Naive B cell (primary cell): ENCODE results near the gene ARHGEF1. TPM values are rescaled to one million over a fixed set of nuclear protein-coding genes. Genes with fewer than 3 reads are reported as not detected.
"Not testable (repeated sequence)": the region's sequence is repeated elsewhere in the genome, so short reads cannot be mapped to it uniquely, and the experiment has no call there.

Experiments used
- ATAC-seq, 2 donors: fragments of 150-1000 bp; cut with Tn5 transposase; 2 replicates each; pipeline ENCODE4 v1.10.0; 2021; ENCODE audit warnings: low read depth in 2 of 2, mild to moderate bottlenecking in 2 of 2, moderate library complexity in 2 of 2
- DNase-seq: peaks from one replicate; pipeline ENCODE4 v3.0.0; 2022
- H3K27ac Mint-ChIP-seq, 6 donors: one replicate each; pipeline ENCODE4 v1.8.0; 2020 to 2022; ENCODE audit warnings: mild to moderate bottlenecking in 6 of 6, mixed read lengths in 6 of 6, moderate library complexity in 5 of 6, inconsistent platforms in 2 of 6
- H3K27me3 Mint-ChIP-seq, 3 donors: one replicate each; pipeline ENCODE4 v1.8.0; 2021 to 2022; ENCODE audit warnings: mixed read lengths in 3 of 3, mild to moderate bottlenecking in 1 of 3
- H3K36me3 Mint-ChIP-seq, 2 donors: one replicate each; pipeline ENCODE4 v1.8.0; 2020 to 2022; ENCODE audit warnings: mixed read lengths in 2 of 2, inconsistent platforms in 1 of 2, mild to moderate bottlenecking in 1 of 2
- H3K4me1 Mint-ChIP-seq, 3 donors: one replicate each; pipeline ENCODE4 v1.8.0; 2020 to 2022; ENCODE audit warnings: mixed read lengths in 3 of 3, inconsistent platforms in 1 of 3, mild to moderate bottlenecking in 1 of 3, moderate library complexity in 1 of 3
- H3K4me3 Mint-ChIP-seq, 8 donors: one replicate each; pipeline ENCODE4 v1.8.0; 2020 to 2022; ENCODE audit warnings: mild to moderate bottlenecking in 8 of 8, mixed read lengths in 8 of 8, moderate library complexity in 8 of 8, inconsistent platforms in 2 of 8
- H3K9me3 Mint-ChIP-seq, 7 donors: one replicate each; pipeline ENCODE4 v1.8.0; 2020 to 2022; ENCODE audit warnings: mixed read lengths in 7 of 7, mild to moderate bottlenecking in 5 of 7, inconsistent platforms in 2 of 7, moderate library complexity in 1 of 7
- polyA plus RNA-seq, 6 donors: library from polyadenylated mRNA; unstranded; fragments of 300-500 nt; fragmentation: Illumina TruSeq; gene quantifications; one replicate each; pipeline ENCODE4 v1.2.3, GENCODE V29; 2021; ENCODE audit warnings: low read depth in 6 of 6

Gene ARHGEF1
- polyA plus RNA-seq, 6 donors from 2014 or later, result 110 to 220 (median 122) TPM

DNA sequence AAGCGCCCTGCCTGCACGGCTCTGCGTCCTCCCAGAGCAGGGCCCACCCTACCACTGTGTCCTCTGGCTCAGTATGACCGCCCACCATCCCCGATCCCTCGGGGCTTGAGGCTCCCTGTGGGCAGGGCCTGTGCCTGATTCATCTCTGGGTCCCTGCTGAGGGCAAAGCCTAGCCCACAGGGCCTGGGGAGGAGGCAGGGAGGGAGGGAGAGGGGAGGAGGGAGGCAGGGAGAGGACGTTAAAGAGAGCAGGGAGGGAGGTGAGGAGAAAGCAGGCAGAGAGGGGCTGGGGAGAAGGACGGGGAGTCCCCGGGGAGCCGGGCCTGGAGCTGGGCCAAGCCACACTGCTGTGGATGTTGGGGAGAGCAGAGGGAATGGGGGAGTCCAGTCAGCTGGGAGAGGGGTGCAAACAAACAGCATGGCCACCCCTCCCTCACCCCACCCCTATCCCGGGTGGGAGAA is 49.3 kb downstream of the ARHGEF1 start:
- Mint-ChIP-seq H3K4me1 (peaks cover 61 to 68% (median 62%) of the 10 kb centered on the region in 3 donors), H3K27ac (peak overlapping the region in 2 of 6 donors; percentile 28 to 92)
- ATAC-seq, result no peak

DNA sequence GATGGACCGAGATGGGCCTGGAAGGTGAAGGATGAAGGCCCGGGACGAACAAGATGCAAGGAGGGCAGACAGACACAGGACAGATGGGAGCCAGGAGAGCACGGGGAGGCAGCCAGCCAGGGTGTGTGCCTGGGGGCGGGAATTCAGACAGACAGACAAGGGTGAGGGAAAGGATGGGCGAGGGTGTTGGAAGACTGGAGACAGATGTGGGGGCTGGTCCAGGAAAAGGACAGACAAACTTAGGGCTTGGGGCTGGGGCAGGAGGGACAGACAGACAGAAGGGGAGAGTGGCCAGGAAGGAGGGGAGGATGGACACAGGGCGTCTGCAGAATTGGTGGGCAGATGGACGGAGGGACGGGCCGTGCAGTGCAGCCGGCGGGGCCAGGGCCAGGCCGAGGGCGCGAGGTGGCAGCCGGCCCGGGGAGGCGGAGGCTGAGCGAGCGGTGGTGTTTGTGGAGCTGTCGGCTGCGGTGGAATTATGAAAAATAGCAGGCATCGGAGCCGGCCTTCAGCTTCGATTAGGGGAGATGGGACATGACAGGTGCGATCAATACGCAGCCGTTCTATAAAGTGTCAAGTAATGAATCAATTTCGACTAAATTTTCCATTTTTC is 49.8 kb downstream of the ARHGEF1 start:
- H3K9me3 Mint-ChIP-seq, result no peaks in the 10 kb centered on the region
- peaks cover 66 to 73% (median 67%) of the 10 kb centered on the region in 3 donors for H3K4me1 Mint-ChIP-seq
- DNase-seq (no peak), ATAC-seq (no peak)
- peaks cover 4 to 8% (median 8%) of the 10 kb centered on the region in 3 donors for H3K27me3 Mint-ChIP-seq
- no peak overlapping the region for H3K4me3 Mint-ChIP-seq
- H3K27ac Mint-ChIP-seq, result peak overlapping the region in 4 of 6 donors; percentile 26 to 92 (median 76)
- no peaks in the 10 kb centered on the region for H3K36me3 Mint-ChIP-seq

More for the DNA sequence above, 49.3 kb downstream of the ARHGEF1 start:
- H3K4me3 Mint-ChIP-seq, result no peak overlapping the region
- H3K9me3 Mint-ChIP-seq, result no peaks in the 10 kb centered on the region
- DNase-seq, result no peak
- H3K27me3 Mint-ChIP-seq, result peaks cover 4 to 8% (median 8%) of the 10 kb centered on the region in 3 donors
- no peaks in the 10 kb centered on the region for H3K36me3 Mint-ChIP-seq

DNA sequence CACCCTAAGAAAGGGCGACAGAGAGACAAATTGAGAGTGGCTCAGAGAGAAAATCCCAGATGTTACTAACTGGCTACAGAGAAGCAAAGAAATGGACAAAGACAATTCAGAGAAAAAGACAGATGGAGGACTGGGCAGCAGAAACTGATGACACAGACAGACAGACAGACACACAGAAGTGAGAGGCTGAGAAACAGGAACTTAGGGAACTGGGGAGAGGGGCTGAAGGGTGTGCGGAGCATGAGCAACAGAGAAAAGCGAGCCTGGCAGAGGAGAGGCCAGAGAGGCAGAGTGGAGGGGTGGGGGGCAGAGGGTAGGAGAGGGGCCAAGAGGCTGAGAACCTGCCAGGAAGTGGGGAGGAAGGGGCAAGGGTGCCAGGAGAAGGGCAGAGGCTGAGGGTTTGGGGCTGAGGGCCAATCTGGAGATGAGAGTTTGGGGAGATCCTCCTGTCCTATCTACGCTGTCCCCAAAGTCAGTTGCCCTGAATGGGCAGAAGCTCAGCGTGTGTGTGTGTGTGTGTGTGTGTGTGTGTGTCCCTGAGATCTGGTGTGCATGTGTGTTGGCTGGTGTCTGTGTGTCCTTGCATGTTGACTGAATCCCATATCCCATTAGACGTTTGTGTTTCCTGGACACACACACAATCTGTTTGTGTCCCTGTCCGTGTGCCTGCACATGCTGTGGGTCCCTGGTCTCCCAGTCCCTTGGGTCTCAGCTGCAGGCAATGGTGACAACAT is 50.9 kb downstream of the ARHGEF1 start:
- Mint-ChIP-seq H3K27me3 (peaks cover 2 to 8% (median 8%) of the 10 kb centered on the region in 3 donors), H3K27ac (peak overlapping the region in 5 of 6 donors; percentile 72 to 95 (median 88)), H3K36me3 (no peaks in the 10 kb centered on the region), H3K4me1 (peaks cover 64 to 69% (median 69%) of the 10 kb centered on the region in 3 donors), H3K9me3 (no peaks in the 10 kb centered on the region), H3K4me3 (peak overlapping the region in 6 of 8 donors; percentile 10 to 78 (median 49))
- ATAC-seq (no peak), DNase-seq (no peak)

DNA sequence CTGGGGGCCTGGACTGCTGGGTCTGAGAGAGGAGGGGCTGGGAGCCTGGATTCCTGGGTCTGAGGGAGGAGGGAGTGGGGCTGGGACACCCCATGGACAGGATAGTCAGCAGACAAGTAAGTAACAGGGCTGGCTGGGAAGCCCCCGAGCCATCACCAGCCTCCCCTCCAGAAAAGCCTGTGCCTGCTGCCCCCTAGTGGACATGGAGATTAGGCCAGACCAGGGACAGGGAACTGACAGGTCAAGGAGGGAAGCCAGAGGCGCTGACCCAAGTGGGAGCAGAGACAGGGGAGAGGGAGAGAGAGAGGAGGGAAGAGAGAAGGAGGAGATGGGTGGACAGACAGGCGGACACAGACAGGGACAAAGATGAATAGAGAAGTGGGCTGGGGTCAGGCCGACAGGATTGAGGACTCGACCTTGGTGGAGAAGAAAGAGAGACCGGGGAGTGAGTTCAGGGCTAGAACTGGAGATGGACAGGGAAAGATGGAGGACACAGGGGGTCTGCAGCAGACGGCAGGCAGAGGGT is 51.9 kb downstream of the ARHGEF1 start:
- Mint-ChIP-seq H3K9me3 (no peaks in the 10 kb centered on the region), H3K36me3 (no peaks in the 10 kb centered on the region), H3K27ac (peak overlapping the region; percentile 88 to 97 (median 93)), H3K4me3 (peak overlapping the region in 7 of 8 donors; percentile 26 to 82 (median 43)), H3K27me3 (peaks cover 0 to 8% (median 8%) of the 10 kb centered on the region in 3 donors), H3K4me1 (peaks cover 57 to 63% (median 60%) of the 10 kb centered on the region in 3 donors)
- DNase-seq (peak; percentile 81), ATAC-seq (peak; percentile 80 to 83)

DNA sequence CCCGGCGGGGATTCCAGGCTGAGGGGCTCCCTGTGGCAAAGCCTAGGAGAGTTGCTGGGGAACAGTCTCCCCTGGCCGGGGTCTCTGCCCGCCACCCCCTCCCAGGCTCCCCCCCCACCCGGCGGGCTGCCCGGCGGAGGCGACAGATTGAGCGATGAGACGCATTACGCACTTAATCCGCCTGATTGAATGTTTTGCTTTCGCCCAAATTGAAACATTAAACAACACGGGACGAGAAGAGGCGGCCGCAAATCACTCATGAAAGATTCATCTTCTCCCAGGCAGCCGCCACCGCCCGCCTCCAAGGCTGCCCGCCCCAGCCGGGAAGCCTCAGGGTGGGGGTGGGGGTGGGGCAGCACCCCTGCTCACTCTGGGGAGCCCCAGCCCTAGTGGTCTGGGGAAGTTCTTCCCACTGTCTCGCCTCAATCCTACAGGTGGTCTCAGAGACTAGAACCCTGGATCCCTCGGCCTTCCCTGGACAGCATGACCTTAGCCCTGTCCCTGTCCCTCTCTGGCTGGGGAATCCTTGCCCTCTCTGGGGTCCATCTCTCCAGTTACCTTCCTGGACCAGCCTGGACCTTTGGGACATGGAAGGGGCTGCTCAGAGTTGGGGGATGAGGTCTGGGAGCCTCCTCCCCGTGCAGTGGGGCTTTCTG is 52.9 kb downstream of the ARHGEF1 start:
- no peaks in the 10 kb centered on the region for H3K9me3 Mint-ChIP-seq
- H3K4me3 Mint-ChIP-seq, result peak overlapping the region in 1 of 8 donors; percentile 42
- DNase-seq (no peak), ATAC-seq (no peak)
- peak overlapping the region in 1 of 6 donors; percentile 92 for H3K27ac Mint-ChIP-seq
- H3K36me3 Mint-ChIP-seq, result no peaks in the 10 kb centered on the region
- H3K4me1 Mint-ChIP-seq, result peaks cover 54 to 60% (median 55%) of the 10 kb centered on the region in 3 donors
- peaks cover 0 to 8% (median 8%) of the 10 kb centered on the region in 3 donors for H3K27me3 Mint-ChIP-seq

DNA sequence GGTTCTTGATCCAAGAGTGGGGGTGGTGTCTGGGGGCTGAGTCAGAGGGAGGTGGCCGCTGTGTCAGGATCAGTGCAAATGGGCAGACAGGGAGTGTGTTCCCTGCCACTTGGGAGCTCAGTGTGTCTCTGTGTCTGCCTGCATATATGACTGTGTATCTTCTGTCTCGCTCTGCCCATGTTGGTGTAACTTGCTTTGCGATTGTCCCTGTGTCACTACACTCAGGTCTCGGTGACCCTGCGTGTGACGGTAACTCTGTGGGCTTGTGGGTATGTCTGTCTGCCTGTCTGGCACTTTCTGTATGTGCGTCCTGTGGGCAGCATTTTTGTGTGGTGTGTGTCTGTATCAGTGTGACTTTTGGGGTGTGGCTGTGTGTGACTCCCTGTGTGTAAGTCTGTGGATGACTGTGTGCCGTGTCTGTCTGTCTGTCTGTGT is 53.4 kb downstream of the ARHGEF1 start:
- Mint-ChIP-seq H3K4me1 (peaks cover 53 to 59% (median 55%) of the 10 kb centered on the region in 3 donors), H3K27me3 (peaks cover 0 to 8% (median 8%) of the 10 kb centered on the region in 3 donors), H3K36me3 (no peaks in the 10 kb centered on the region), H3K9me3 (no peaks in the 10 kb centered on the region), H3K27ac (peak overlapping the region in 5 of 6 donors; percentile 61 to 92 (median 79)), H3K4me3 (peak overlapping the region in 3 of 8 donors; percentile 1 to 44 (median 39))
- ATAC-seq (no peak), DNase-seq (no peak)

DNA sequence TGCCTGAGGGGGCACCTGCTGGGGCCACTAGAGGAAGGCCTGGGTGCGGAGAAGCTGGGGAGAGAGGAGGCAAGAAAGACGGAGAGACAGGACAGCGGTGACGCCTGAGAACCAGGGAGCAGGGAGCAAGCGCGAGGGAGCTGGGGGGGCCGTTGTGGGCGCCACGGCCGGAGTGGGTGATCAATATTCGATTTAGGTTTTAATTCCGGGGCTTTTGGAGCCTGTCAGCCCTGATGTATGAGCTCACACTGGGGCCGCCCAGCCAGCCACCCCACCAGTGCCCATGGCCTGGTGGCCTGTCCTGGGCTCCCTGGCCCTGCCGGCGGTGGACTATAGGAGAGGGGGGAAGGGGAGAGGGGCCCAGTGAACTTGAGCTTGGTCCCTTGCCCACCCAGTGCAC is 54.0 kb downstream of the ARHGEF1 start:
- ATAC-seq (no peak), DNase-seq (no peak)
- H3K4me3 Mint-ChIP-seq, result peak overlapping the region in 3 of 8 donors; percentile 1 to 44 (median 32)
- H3K4me1 Mint-ChIP-seq, result peaks cover 55 to 63% (median 59%) of the 10 kb centered on the region in 3 donors
- H3K27ac Mint-ChIP-seq, result peak overlapping the region in 4 of 6 donors; percentile 61 to 92 (median 80)
- no peaks in the 10 kb centered on the region for H3K9me3 Mint-ChIP-seq
- no peaks in the 10 kb centered on the region for H3K36me3 Mint-ChIP-seq
- peaks cover 0 to 8% (median 8%) of the 10 kb centered on the region in 3 donors for H3K27me3 Mint-ChIP-seq

DNA sequence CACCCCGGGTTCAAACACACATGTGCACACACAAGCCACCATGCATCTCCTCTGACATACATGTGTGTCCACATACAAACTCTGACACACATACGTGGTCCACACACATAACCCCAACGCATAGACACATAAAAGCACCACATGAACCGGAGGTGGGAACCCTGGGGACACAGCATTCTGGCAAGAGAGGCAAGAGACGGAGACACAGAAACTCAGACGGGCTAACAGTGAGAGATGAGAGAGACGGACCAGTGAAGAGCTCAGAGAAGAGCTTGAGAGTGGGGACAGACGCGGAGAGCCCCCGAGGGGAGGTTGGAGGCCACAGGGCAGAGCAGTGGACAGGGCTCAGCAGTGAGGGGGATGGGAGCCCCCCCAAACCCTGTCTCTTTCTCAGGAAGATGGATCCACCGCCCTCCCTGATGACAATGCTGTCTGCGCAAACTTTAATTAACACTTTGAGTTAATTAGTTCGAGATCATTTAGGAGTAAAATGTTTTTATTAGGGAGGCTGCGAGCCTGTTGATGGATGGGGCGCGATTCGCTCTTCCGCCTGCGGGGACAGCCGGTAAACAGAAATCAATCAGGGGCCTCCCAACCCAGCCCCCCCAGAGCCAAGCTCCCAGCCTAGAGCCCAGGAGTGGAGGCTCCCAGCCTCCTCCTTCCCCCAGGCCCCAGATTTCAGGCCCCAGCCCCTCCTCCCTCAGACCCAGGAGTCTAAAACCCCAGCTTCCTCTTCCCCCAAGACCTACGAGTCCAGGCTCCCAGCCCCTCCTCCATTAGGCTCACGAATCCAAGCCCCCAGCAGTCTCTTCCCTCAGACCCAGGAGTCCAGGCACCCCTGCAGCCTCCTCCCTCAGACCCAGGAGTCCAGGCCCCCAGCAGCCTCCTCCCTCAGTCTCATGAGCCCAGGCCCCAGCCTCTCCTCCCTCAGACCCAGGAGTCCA is 54.8 kb downstream of the ARHGEF1 start:
- Mint-ChIP-seq H3K9me3 (no peaks in the 10 kb centered on the region), H3K27ac (peak overlapping the region; percentile 43 to 92 (median 76)), H3K4me1 (peaks cover 54 to 64% (median 63%) of the 10 kb centered on the region in 3 donors), H3K36me3 (no peaks in the 10 kb centered on the region), H3K4me3 (peak overlapping the region in 7 of 8 donors; percentile 4 to 85 (median 22)), H3K27me3 (peaks cover 0 to 8% (median 8%) of the 10 kb centered on the region in 3 donors)
- DNase-seq (no peak), ATAC-seq (no peak)

DNA sequence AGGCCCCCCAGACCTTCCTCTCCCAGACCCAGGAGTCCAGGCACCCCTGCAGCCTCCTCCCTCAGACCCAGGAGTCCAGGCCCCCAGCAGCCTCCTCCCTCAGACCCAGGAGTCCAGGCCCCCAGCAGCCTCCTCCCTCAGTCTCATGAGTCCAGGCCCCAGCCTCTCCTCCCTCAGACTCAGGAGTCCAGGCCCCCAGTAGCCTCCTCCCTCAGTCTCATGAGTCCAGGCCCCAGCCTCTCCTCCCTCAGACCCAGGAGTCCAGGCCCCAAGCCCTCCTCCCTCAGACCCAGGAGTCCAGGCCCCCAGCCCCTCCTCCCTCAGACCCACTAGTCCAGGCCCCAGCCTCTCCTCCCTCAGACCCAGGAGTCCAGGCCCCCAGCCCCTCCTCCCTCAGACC is 56.2 kb downstream of the ARHGEF1 start:
- H3K27me3 Mint-ChIP-seq, H3K9me3 Mint-ChIP-seq, H3K36me3 Mint-ChIP-seq, DNase-seq, ATAC-seq: not testable (repeated sequence)
- H3K4me1 Mint-ChIP-seq, result peaks cover 57 to 67% (median 59%) of the 10 kb centered on the region in 3 donors
- peak overlapping the region in 4 of 6 donors; percentile 9 to 99 (median 62) for H3K27ac Mint-ChIP-seq
- peak overlapping the region in 4 of 8 donors; percentile 47 to 91 (median 82) for H3K4me3 Mint-ChIP-seq

DNA sequence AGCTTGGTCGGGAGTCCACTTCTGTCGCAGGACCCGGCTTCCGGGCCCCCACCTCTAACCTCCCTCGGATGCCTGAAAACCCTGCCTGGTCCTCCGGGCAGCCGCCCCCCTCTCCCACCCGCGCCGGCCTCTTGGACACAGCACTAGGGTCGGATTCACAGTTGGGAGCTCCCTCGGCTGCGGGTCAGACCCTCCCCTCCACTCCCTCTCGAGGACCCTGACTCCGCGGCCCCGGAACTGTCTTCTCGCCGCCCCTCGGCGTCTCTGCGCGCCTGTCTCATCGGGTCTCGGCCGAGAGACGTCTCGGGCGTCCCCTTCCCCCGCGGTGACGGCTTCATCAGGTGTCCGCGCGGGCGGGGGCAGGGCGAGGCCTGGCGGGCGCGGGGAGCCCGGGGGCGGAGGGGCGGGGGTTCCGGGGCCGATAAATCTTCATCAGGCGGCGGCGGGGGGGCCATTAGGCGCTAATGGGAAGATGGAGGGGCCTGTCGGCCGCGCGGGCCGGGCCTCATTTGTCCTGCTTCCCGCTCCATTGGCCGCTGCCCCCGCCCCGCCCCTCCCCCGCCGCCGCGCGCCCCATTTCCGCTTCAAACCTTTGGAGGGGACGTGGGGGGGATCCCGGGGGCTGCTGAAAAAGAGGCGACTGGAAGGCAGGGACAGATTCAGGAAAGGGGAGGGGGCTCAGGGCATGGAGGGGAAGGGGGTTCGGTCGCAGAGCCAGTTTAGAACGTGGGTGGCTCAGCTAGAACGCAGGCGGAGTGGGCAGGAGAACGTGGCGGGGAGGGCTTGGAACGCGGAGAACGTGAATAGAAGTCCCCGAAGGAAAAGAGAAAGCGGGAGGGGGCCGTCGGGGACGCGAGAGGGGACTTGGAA is 57.1 kb downstream of the ARHGEF1 start:
- H3K36me3 Mint-ChIP-seq, result no peaks in the 10 kb centered on the region
- ATAC-seq, result peak; percentile 63 to 65
- peak; percentile 83 for DNase-seq
- H3K4me1 Mint-ChIP-seq, result peaks cover 58 to 67% (median 59%) of the 10 kb centered on the region in 3 donors
- peaks cover 0 to 6% (median 4%) of the 10 kb centered on the region in 3 donors for H3K27me3 Mint-ChIP-seq
- peak overlapping the region; percentile 78 to 96 (median 92) for H3K4me3 Mint-ChIP-seq
- peak overlapping the region; percentile 80 to 99 (median 96) for H3K27ac Mint-ChIP-seq
- H3K9me3 Mint-ChIP-seq, result no peaks in the 10 kb centered on the region

DNA sequence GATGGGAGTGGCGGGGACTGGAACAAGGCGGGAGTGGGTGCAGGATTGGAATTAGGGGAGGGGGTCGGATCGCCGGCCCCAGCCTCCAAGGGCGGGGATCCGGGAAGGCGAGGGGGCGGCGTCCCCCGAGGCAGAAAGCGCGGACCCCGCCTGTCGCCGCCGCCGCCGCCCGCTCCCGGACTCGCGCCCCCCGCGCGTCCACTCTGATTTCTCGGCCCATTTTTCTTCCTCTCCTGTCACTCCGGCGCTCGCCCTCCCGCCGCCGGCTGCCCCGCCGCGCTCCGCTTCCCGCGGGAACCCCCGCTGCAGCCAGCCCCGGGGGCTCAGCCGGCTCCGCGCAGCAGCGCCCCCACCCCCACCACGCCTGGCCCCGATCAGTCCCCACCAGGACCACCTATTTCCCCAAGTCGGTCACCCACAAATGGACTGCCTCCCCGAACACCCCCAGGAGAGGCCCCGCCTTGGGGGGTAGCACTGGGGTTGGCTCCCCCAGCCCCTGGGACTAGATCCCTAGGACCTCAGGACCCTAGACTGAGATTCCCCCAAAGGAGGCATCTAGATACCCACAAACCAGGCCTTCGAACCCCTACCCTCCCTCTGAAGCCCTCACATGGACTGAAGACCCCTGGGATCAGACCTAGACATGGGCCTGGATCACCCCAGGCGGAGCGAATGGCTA is 57.9 kb downstream of the ARHGEF1 start:
- Mint-ChIP-seq H3K36me3 (no peaks in the 10 kb centered on the region), H3K4me1 (peaks cover 60 to 70% (median 63%) of the 10 kb centered on the region in 3 donors), H3K4me3 (peak overlapping the region; percentile 78 to 96 (median 92)), H3K27me3 (no peaks in the 10 kb centered on the region), H3K9me3 (no peaks in the 10 kb centered on the region), H3K27ac (peak overlapping the region; percentile 80 to 99 (median 97))
- DNase-seq, result peak; percentile 49
- ATAC-seq, result no peak
